SH-SY5Y (cell line): ENCODE data around the gene ERMP1.

ENCODE experiments used
- GATA2 ChIP-seq: IDR thresholded peaks from 2 replicates; pipeline ENCODE4 v1.6.1; 2011; ENCODE audit warnings: mild to moderate bottlenecking, low read depth, low read length
- GATA3 ChIP-seq: IDR thresholded peaks from 2 replicates; pipeline ENCODE4 v1.6.1; 2011; ENCODE audit warnings: low read depth, mild to moderate bottlenecking, low read length, moderate library complexity

- no peak for TF ChIP-seq GATA2
- no peak for TF ChIP-seq GATA3
Measured at GRCh38 chr9:5854063-5854790, 21.3 kb upstream of the ERMP1 start.
